ENCODE results near the gene NOTCH1.

Gene NOTCH1

GRCh38 chr9:136553581-136553980 is 7.7 kb upstream of the NOTCH1 start:
- TF ChIP-seq FOXP2 (optimal IDR thresholded peaks at IDR 0.05; ENCODE audit: borderline replicate concordance, extremely low read depth, extremely low read length, insufficient read depth) (no peak), TAF1 (IDR thresholded peaks at IDR 0.05; ENCODE audit: borderline replicate concordance, insufficient read depth, low read length) (no peak), POLR2AphosphoS5 (IDR thresholded peaks at IDR 0.05; ENCODE audit: low read depth, low read length) (no peak), REST (IDR thresholded peaks at IDR 0.05; ENCODE audit: insufficient read depth in 1 of 2, low read depth in 2 of 2, low read length in 2 of 2) (no peak), SIN3A (IDR thresholded peaks at IDR 0.05; ENCODE audit: borderline replicate concordance, insufficient read depth, low read length) (no peak)

- TF ChIP-seq FOXP2 (optimal IDR thresholded peaks at IDR 0.05; ENCODE audit: borderline replicate concordance, extremely low read depth, extremely low read length, insufficient read depth) (no peak), TAF1 (IDR thresholded peaks at IDR 0.05; ENCODE audit: borderline replicate concordance, insufficient read depth, low read length) (no peak), POLR2AphosphoS5 (IDR thresholded peaks at IDR 0.05; ENCODE audit: low read depth, low read length) (no peak), REST (IDR thresholded peaks at IDR 0.05; ENCODE audit: insufficient read depth in 1 of 2, low read depth in 2 of 2, low read length in 2 of 2) (no peak), SIN3A (IDR thresholded peaks at IDR 0.05; ENCODE audit: borderline replicate concordance, insufficient read depth, low read length) (no peak)
Observed at GRCh38 chr9:136552117-136552703, 6.4 kb upstream of the NOTCH1 start.

GRCh38 chr9:136551401-136552116 is 5.7 kb upstream of the NOTCH1 start:
- TF ChIP-seq FOXP2 (optimal IDR thresholded peaks at IDR 0.05; ENCODE audit: borderline replicate concordance, extremely low read depth, extremely low read length, insufficient read depth) (no peak), POLR2AphosphoS5 (IDR thresholded peaks at IDR 0.05; ENCODE audit: low read depth, low read length) (no peak), TAF1 (IDR thresholded peaks at IDR 0.05; ENCODE audit: borderline replicate concordance, insufficient read depth, low read length) (no peak), REST (IDR thresholded peaks at IDR 0.05; ENCODE audit: insufficient read depth in 1 of 2, low read depth in 2 of 2, low read length in 2 of 2) (no peak), SIN3A (IDR thresholded peaks at IDR 0.05; ENCODE audit: borderline replicate concordance, insufficient read depth, low read length) (no peak)

- TF ChIP-seq TAF1 (IDR thresholded peaks at IDR 0.05; ENCODE audit: borderline replicate concordance, insufficient read depth, low read length) (no peak), POLR2AphosphoS5 (IDR thresholded peaks at IDR 0.05; ENCODE audit: low read depth, low read length) (no peak), FOXP2 (optimal IDR thresholded peaks at IDR 0.05; ENCODE audit: borderline replicate concordance, extremely low read depth, extremely low read length, insufficient read depth) (no peak), REST (IDR thresholded peaks at IDR 0.05; ENCODE audit: insufficient read depth in 1 of 2, low read depth in 2 of 2, low read length in 2 of 2) (no peak), SIN3A (IDR thresholded peaks at IDR 0.05; ENCODE audit: borderline replicate concordance, insufficient read depth, low read length) (no peak)
Observed at GRCh38 chr9:136550439-136551289, 4.8 kb upstream of the NOTCH1 start.
